GM21528 (cell line): ENCODE data around the gene AGAP1.

Experiments used
- ATAC-seq: cut with Tn5 transposase; IDR thresholded peaks from one replicate; pipeline ENCODE4 v1.9.1; 2021; ENCODE audit warnings: mild to moderate bottlenecking, moderate library complexity; ENCODE audit not compliant: unreplicated experiment, low FRiP score

The AGAP1 gene

GRCh38 chr2:235876099-235876679, 382.3 kb downstream of the AGAP1 start:
- no peak for ATAC-seq

GRCh38 chr2:235877275-235877802, 383.5 kb downstream of the AGAP1 start:
- no peak for ATAC-seq

GRCh38 chr2:235879116-235879515, 385.3 kb downstream of the AGAP1 start:
- ATAC-seq: no peak

- ATAC-seq: no peak
Measured at GRCh38 chr2:235883675-235884074, 389.8 kb downstream of the AGAP1 start.

GRCh38 chr2:235889302-235889630, 395.4 kb downstream of the AGAP1 start:
- no peak for ATAC-seq

- ATAC-seq: no peak
Measured at GRCh38 chr2:235893129-235893698, 399.4 kb downstream of the AGAP1 start.

GRCh38 chr2:235894839-235895238, 401.0 kb downstream of the AGAP1 start:
- ATAC-seq: no peak

GRCh38 chr2:235896061-235896460, 402.2 kb downstream of the AGAP1 start:
- no peak for ATAC-seq

- no peak for ATAC-seq
Measured at GRCh38 chr2:235897992-235898391, 404.1 kb downstream of the AGAP1 start.

- no peak for ATAC-seq
Measured at GRCh38 chr2:235898766-235899165, 404.9 kb downstream of the AGAP1 start.

GRCh38 chr2:235900631-235901030, 406.8 kb downstream of the AGAP1 start:
- no peak for ATAC-seq

- no peak for ATAC-seq
Measured at GRCh38 chr2:235901243-235901642, 407.4 kb downstream of the AGAP1 start.

GRCh38 chr2:235903782-235904584, 410.1 kb downstream of the AGAP1 start:
- ATAC-seq: no peak

- ATAC-seq: no peak
Measured at GRCh38 chr2:235904585-235904931, 410.7 kb downstream of the AGAP1 start.

- peak; percentile 87 for ATAC-seq
Measured at GRCh38 chr2:235908826-235909225, 415.0 kb downstream of the AGAP1 start.

- no peak for ATAC-seq
Measured at GRCh38 chr2:235909358-235909757, 415.5 kb downstream of the AGAP1 start.

GRCh38 chr2:235910067-235910466, 416.2 kb downstream of the AGAP1 start:
- ATAC-seq: no peak

- no peak for ATAC-seq
Measured at GRCh38 chr2:235911125-235911524, 417.3 kb downstream of the AGAP1 start.

- ATAC-seq: no peak
Measured at GRCh38 chr2:235911633-235912233, 417.9 kb downstream of the AGAP1 start.

- no peak for ATAC-seq
Measured at GRCh38 chr2:235914756-235915155, 420.9 kb downstream of the AGAP1 start.

GRCh38 chr2:235917506-235917905, 423.7 kb downstream of the AGAP1 start:
- no peak for ATAC-seq
